GM12878 (cell line): ENCODE results near the gene SEMA4D. TPM values are rescaled to one million over a fixed set of nuclear protein-coding genes. Genes with fewer than 3 reads are reported as not detected.
A peak's percentile ranks its signal among the peaks of the same experiment; 100 is the strongest.

Experiments
- ATAC-seq: fragments of 200-7000 bp; cut with Tn5 transposase; 3 replicates; pipeline ENCODE4 v1.9.1; 2020; ENCODE audit warnings: mild to moderate bottlenecking, moderate library complexity
- BruUV-seq: library from RNA; stranded (reverse); fragments of 400-500 nt; replicated peaks from 2 replicates; lab custom pipeline; 2021; lab: Mats Ljungman, UMichigan
- CTCF ChIA-PET: fragments of 300-600 bp; sonication (Branson Sonifier 250); formaldehyde crosslinking; extraction: SDS; loops from one replicate; lab custom pipeline; 2021; ENCODE audit warnings: inconsistent platforms; lab: Yijun Ruan, JAX
- POLR2A ChIA-PET: fragments of 350-600 bp; formaldehyde crosslinking; extraction: SDS; loops from one replicate; lab custom pipeline; 2021; ENCODE audit warnings: inconsistent platforms; lab: Charles Lee
- RAD21 ChIA-PET: fragments of 300-600 bp; sonication (Branson Sonifier 250); formaldehyde crosslinking; loops from one replicate; lab custom pipeline; 2023; ENCODE audit warnings: antibody characterized with exemption; ENCODE audit not compliant: unreplicated experiment; lab: Charles Lee
- SMC1A ChIA-PET: fragments of 300-600 bp; sonication (Branson Sonifier 250); formaldehyde crosslinking; loops from one replicate; lab custom pipeline; 2023; ENCODE audit not compliant: unreplicated experiment, uncharacterized antibody; lab: Charles Lee
- DNase-seq: peaks from one replicate; pipeline ENCODE4 v3.0.0-alpha.2; 2011; ENCODE audit warnings: low read depth, low spot score
- FAIRE-seq: peaks from 3 replicates; lab custom pipeline; 2011; peaks lifted over from hg19 to GRCh38; lab: Jason Lieb, UNC
- H2AFZ ChIP-seq: 2 replicates; pipeline ENCODE4 v1.6.0; 2011; ENCODE audit warnings: low read depth, low read length, control low read depth; ENCODE audit not compliant: control insufficient read depth
- H3K27ac ChIP-seq: 2 replicates; pipeline ENCODE4 v1.5.1; 2011; ENCODE audit warnings: control low read depth; ENCODE audit not compliant: control insufficient read depth, insufficient read depth
- H3K27me3 ChIP-seq, 2 experiments: replicated peaks in 1 of 2; 2 replicates each; pipeline versions ENCODE4 v1.6.0 to v1.6.1; 2011; ENCODE audit warnings: low read length in 1 of 2; ENCODE audit not compliant: control insufficient read depth in 2 of 2, insufficient read depth in 2 of 2
- H3K36me3 ChIP-seq, 2 experiments: 2 replicates each; pipeline ENCODE4 v1.5.1; 2011; ENCODE audit warnings: low read length in 1 of 2; ENCODE audit not compliant: control insufficient read depth in 2 of 2, insufficient read depth in 2 of 2
- H3K4me1 ChIP-seq: 2 replicates; pipeline ENCODE4 v1.6.1; 2011; ENCODE audit warnings: mild to moderate bottlenecking, low read length, moderate library complexity, mixed read lengths; ENCODE audit not compliant: control insufficient read depth, insufficient read depth
- H3K4me2 ChIP-seq: 2 replicates; pipeline ENCODE4 v1.6.0; 2011; ENCODE audit warnings: control low read depth; ENCODE audit not compliant: control insufficient read depth, insufficient read depth
- H3K4me3 ChIP-seq: fragments of 200-600 bp; sonication (generic); 2 replicates; pipeline ENCODE4 v1.5.1; 2016
- H3K79me2 ChIP-seq: 2 replicates; pipeline ENCODE4 v1.6.0; 2011; ENCODE audit warnings: low read length; ENCODE audit not compliant: control insufficient read depth, insufficient read depth
- H3K9ac ChIP-seq: 2 replicates; pipeline ENCODE4 v1.8.0; 2011; ENCODE audit warnings: low read length, control low read depth, mixed read lengths; ENCODE audit not compliant: control insufficient read depth, insufficient read depth
- H3K9me3 ChIP-seq: replicated peaks from 3 replicates; pipeline ENCODE4 v1.5.1; 2011; ENCODE audit warnings: mild to moderate bottlenecking, low read length; ENCODE audit not compliant: control insufficient read depth, insufficient read depth
- H4K20me1 ChIP-seq: 2 replicates; pipeline ENCODE4 v1.6.0; 2011; ENCODE audit not compliant: control insufficient read depth, insufficient read depth
- NR2F1 ChIP-seq: fragments of 450-650 bp; conservative IDR thresholded peaks from 2 replicates; pipeline ENCODE4 v1.6.1; 2017; ENCODE audit warnings: mild to moderate bottlenecking
- NRF1 ChIP-seq: conservative IDR thresholded peaks from 2 replicates; pipeline ENCODE4 v1.6.1; 2011; ENCODE audit warnings: mild to moderate bottlenecking, low read depth, low read length, improper control_type of control experiment
- PRDM15 ChIP-seq: fragments of 450-650 bp; formaldehyde crosslinking; IDR thresholded peaks from 2 replicates; pipeline ENCODE4 v1.4.0; 2020; ENCODE audit warnings: mild to moderate bottlenecking, moderate library complexity
- TARDBP ChIP-seq: IDR thresholded peaks from 2 replicates; pipeline ENCODE4 v1.6.1; 2016; ENCODE audit warnings: borderline replicate concordance
- in situ Hi-C: fragments of 300-500 bp; cut with MboI; formaldehyde crosslinking; loops from 9 replicates; pipeline ENCODE4 v1.14.3; 2018; ENCODE audit warnings: mixed read lengths
- intact Hi-C: fragments of 100-400 bp; cut with micrococcal nuclease; formaldehyde crosslinking; loops from one replicate; pipeline ENCODE4 v1.14.2; 2022; ENCODE audit not compliant: unreplicated experiment
- polyA plus RNA-seq, 11 experiments: library from polyadenylated mRNA; depleted of rRNA in 4 of 11; unstranded in 6 of 11; stranded (reverse) in 5 of 11; fragments of >200 nt; fragmentation: Nextera tagmentation in 4 of 11; fragmentation: Illumina TruSeq in 1 of 11; extraction: Ambion mirVana in 4 of 11; extraction: Trizol in 1 of 11; gene quantifications; 1 replicate in 1 of 11; 2 replicates in 10 of 11; pipeline versions ENCODE4 v1.2.1 to v1.2.3, GENCODE V29; 2011 to 2016; ENCODE audit warnings: inconsistent platforms in 2 of 11, missing spikeins in 2 of 11, low read depth in 1 of 11
- total RNA-seq, 4 experiments: library from RNA; depleted of rRNA in 3 of 4; stranded (reverse); fragments of >200 nt in 3 of 4; fragmentation: Illumina TruSeq in 1 of 4; extraction: Trizol in 1 of 4; gene quantifications; 2 replicates each; pipeline versions ENCODE4 v1.2.1 to v1.2.3, GENCODE V29; 2013 to 2021

Gene SEMA4D
- total and polyA plus RNA-seq, 10 of the 15 experiments (the other 5 are each of a cell fraction or from before 2014, with no cell fraction given) = 15.1 to 136 (median 39.6) TPM

GRCh38 chr9:89315482-89315881 is 182.4 kb downstream of the SEMA4D start:
- intact Hi-C loops = loop anchor here (5.0 to 10.0 kb wide), 4 partner anchors 92 to 1487 kb away; partner anchors contain the start of genes SEMA4D and SYK

More at GRCh38 chr9:89315482-89315881, 182.4 kb downstream of the SEMA4D start:
- TF ChIP-seq NR2F1 = no peak
- TF ChIP-seq PRDM15 (CRISPR knock-in tag) = no peak
- TF ChIP-seq TARDBP = no peak
- no peak for TF ChIP-seq NRF1
- Histone ChIP-seq H3K4me1 (peaks cover 8% of the 10 kb centered on the region), H3K79me2 (peaks cover 90% of the 10 kb centered on the region), H3K4me3 (peak overlapping the region; percentile 2; the same call in 1 of the 2 replicates), H3K27me3 (no peaks in the 10 kb centered on the region), H3K36me3 (peaks cover 2 to 13% of the 10 kb centered on the region in 2 experiments; a peak in 3 of 4 replicates), H3K9ac (no peak overlapping the region), H2AFZ (no peak overlapping the region), H4K20me1 (peaks cover 4% of the 10 kb centered on the region; the same call in 1 of the 2 replicates), H3K4me2 (peak overlapping the region; percentile 10), H3K9me3 (no peaks in the 10 kb centered on the region), H3K27ac (no peak overlapping the region)
- no TSS peak for BruUV-seq
- ChIA-PET CTCF (interaction anchor here (1.9 kb wide), 1 partner anchor 233 kb away, joined by 6 read pairs; no protein-coding TSS in a partner anchor), RAD21 (no interaction called here), POLR2A (interaction anchor here (1.2 to 1.9 kb wide), 2 partner anchors 9 to 24 kb away, joined by 4 to 6 read pairs; no protein-coding TSS in a partner anchor), SMC1A (no interaction called here)
- no peak for ATAC-seq
- DNase-seq = no peak
- in situ Hi-C loops = loop anchor here (25.0 kb wide), 1 partner anchor 1753 kb away; no protein-coding TSS in a partner anchor
- FAIRE-seq = no peak
